ENCODE measurements around the gene KIF21A.
"Not testable (repeated sequence)": the region's sequence is repeated elsewhere in the genome, so short reads cannot be mapped to it uniquely, and the experiment has no call there.

Gene KIF21A

DNA sequence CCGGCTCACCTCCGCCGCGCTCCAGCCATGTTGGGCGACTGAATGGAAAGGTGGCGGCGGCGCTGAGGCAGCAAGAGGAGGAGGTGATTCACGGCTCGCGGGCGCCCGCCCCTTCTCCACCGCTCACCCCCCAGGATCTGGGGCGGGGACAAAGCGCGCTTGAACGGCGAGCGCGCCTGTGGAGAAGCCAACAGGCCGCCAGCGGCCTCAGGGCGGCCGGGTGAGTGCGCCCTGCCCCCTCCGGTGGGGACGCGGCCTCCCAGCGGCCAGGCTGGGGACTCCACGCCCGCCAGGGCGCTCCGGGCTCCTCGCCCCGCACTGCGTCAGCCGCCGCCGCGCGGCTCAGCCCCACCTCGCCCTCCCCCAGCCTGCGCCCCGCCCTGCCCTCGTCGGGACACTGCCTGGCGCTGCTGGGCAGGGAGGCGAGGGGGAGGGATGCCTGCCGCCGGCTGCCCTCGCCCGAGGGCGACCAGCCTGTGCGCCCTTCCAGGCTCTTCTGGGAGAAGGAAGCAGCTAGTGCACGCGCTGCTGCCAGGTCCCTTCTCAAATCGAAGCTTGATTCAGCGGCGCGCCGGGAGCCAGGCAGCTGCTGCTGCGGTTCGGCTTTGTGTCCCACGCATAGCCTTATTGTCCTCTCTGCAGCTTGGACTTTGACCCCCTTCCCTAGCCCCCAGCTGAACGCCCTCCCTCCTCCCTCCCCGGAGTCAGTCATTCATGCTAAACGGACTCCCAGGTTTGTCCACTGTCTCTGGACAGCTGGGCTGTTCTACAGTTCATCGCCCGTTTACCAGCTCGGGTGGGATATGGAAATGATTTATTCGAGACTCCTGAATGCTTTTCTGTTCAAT lies at the start of gene KIF21A:
TSS of gene KIF21A (minus strand) at position 40 of the 848 bp plus-strand sequence. CDS start 150 bp downstream, outside the sequence.
- no peak for DNase-seq

- DNase-seq, result no peak
Observed at GRCh38 chr12:39490500-39491282, 47.8 kb upstream of the KIF21A start.

DNA sequence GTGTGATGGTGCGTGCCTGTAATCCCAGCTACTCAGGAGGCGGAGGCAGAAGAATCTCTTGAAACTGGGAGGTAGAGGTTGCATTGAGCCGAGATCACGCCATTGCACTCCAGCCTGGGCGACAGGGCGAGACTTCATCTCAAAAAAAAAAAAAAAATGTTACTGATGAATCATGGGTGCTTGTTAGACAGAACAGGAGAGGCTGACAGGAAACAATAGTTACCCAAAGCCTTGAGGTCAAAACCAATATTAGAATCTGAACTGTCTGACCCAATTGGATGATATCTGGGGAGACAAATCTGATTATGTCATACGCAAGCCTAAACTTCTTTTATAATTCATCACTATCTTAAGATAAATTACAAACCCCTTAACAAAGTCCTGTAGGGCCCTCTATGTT lies 40.7 kb upstream of the KIF21A start:
- no peak for DNase-seq

DNA sequence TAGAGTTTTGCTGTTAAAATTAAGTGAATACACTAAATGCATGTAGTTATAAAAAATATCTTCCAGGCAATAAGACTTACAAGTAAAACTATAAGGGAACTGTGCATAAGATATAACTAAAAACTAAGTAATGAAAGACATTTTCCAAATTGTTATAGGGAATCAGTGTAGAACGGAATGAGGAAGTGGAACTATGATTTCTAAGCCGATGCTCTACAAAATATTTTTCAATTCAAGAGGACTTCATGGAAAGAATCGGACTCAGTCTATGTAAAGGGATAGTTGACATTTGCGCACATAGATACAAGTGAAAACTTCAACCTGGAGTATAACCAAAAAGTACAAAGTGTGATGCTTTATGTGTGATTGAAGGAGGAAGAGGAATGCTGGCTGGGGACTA lies 40.1 kb upstream of the KIF21A start:
- no peak for DNase-seq

DNA sequence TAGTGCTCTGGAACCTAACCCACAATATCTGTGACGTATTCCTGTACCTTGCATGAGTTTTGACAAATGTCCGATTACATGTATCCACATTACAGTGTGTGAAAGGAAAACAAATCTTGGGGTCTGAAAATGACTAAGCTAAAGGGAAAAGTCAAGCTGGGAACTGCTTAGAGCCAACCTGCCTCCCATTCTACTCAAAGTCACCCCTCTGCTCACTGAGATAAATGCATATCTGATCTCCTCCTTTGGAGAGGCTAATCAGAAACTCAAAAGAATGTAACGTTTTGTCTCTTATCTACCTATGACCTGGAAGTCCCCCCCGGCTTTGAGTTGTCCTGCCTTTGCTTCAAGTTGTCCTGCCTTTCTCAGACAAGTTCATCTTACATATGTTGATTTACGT lies 34.0 kb upstream of the KIF21A start:
- no peak for DNase-seq

DNA sequence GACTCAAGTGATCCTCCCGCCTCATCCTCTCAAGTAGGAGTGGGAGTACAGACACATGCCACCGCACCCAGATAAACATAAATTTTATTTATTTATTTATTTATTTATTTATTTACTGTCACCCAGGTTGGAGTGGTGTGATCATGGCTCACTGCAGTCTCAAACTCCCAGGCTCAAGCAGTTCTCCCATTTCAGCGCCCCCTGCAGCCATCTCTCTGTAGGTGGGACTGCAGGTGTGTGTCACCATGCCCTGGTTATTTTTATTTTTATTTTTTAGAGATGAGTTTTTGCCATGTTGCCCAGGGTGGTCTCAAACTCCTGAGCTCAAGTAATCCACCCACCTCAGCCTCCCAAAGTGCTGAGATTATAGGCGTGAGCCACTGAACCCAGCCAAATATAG lies 33.2 kb upstream of the KIF21A start:
- no peak for DNase-seq

GRCh38 chr12:39475136-39475535 lies 32.2 kb upstream of the KIF21A start:
- not testable (repeated sequence) for DNase-seq

DNA sequence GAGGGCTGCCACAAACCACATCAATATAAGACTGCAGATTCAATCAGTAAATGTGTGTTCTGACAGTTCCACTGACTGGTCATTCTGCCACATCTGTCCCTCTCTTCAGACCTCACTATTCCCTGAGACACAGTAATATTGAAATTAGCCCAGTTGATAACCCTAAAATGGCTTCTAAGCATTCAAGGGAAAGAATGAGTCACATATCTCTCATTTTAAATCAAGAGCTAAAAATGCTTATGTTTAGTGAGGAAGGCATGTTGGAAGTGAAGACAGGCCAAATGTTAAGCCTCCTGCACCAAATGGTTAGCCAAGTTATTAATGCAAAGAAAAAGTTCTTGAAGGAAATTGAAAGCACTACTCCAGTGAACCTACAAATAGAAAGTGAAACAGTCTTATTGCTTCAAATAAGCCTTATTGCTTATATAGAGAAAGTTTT lies 24.5 kb upstream of the KIF21A start:
- no peak for DNase-seq

DNA sequence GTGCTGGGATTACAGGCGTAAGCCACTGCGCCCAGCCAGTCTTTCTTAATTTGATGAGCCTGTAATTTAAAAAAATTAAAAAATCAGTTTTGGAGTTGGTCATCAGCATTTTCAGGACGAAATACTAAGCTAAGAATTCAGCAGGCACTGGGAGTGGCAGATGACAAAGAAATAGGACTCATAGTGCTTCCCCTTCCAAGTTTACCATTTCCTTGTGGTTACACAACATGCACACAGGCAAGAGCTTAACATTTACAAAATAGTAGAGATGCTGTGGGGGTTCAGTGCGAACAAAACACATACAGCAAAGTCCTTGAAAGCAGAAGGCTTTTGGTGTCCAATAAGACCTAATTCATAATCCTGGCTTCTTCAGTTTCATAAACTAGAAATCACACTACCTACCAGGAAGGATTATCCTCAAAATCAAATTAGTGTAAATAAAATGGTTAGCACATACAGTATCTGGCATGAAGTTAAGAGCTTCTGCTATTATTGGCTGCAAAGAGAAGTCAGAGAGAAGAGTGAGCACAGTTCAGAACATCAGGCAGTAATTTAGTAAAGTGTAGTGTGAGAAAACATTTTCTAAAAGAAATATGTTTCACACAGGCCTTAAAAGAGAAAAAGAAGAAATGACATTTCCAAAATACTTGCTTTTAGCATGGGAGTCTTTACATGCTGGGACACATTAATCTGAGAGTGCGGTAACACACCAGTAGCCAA lies 22.2 kb upstream of the KIF21A start:
- no peak for DNase-seq

- no peak for DNase-seq
Observed at GRCh38 chr12:39461059-39461458, 18.1 kb upstream of the KIF21A start.

- DNase-seq, result no peak
Observed at GRCh38 chr12:39459027-39459434, 16.1 kb upstream of the KIF21A start.

GRCh38 chr12:39451977-39452376 lies 9.1 kb upstream of the KIF21A start:
- no peak for DNase-seq

DNA sequence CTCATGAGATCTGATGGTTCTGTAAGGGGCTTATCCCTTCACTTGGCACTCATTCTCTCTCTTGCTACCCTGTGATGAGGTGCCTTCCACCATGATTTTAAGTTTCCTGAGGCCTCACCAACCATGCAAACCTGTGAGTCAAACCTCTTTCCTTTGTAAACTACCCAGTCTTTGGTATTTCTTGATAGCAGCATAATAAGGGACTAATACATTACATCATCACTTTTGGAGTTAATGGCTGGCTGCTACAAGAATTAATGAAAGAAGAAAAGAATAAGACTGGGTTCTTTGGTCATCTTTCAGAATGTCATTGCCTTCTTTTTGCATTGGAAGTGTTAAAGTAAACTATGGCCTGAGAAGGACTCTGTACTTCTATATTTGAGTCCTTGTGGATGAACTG lies 5.1 kb upstream of the KIF21A start:
- DNase-seq, result no peak

DNA sequence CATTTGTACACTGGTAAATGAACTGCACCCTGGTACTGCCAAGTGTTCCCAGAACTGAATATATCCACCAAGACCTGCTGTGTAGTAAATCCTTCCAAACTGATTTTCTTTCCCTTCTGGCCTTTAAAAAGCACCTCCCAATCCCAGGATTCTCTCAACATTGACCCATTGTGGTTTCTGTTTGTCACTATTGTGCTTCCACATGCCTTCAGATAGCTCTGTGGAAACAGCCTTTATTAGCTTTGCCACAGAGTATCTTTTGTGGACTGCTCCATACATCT lies 949 bp upstream of the KIF21A start:
- no peak for DNase-seq

DNA sequence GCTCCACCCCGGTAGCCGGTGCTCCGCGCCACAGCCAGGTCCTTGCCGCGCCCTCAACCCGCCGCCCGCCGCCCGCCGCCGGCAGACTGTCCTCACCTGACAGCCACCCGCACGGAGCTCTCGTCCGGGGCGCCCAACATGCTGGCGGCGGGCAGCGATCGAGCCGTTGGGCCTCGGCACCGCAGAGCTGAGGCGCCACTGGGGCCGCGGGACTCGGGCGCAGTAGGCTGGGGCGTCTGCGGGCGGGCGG lies 164 bp downstream of the KIF21A start:
- no peak for DNase-seq

DNA sequence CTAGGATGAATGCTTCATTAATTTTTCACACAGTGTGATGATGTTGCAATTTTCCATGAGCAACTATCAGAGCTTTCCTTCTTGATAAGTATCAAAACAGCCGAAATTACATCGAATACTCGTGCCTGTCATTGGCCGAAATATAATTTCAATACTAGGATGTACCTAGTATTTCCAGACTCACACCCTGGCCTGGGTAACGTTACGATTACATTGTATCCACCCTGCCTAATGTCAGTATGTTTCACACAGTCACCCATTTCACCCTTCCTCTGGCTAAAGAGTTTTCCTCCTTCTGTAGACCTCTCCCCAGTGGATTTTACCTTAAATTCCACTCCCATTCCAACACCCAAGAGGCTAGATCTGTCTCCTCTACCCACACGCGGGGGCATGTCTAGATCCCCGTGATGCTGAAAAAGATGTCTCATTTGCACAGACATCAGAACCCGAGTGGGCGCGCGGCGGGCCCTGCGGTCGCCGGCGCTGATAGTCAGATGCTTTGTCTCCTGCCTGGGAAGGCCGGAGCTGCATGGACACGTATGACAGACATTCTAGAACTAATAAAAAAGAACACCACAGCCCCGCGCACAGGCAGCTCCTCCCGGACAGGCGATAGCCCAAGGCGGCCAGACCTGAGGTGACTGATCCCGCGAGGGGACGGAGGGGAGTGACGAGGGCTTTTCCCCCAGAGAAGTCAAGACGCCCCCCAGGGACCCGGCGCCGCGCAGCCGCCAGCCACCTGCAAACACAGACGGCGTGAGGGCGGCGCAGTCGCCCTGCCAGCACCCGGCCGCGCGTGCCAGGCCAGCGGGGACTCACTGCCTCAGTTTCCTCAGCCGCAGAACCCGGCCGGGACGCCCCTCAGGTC lies 723 bp downstream of the KIF21A start:
- DNase-seq, result no peak

DNA sequence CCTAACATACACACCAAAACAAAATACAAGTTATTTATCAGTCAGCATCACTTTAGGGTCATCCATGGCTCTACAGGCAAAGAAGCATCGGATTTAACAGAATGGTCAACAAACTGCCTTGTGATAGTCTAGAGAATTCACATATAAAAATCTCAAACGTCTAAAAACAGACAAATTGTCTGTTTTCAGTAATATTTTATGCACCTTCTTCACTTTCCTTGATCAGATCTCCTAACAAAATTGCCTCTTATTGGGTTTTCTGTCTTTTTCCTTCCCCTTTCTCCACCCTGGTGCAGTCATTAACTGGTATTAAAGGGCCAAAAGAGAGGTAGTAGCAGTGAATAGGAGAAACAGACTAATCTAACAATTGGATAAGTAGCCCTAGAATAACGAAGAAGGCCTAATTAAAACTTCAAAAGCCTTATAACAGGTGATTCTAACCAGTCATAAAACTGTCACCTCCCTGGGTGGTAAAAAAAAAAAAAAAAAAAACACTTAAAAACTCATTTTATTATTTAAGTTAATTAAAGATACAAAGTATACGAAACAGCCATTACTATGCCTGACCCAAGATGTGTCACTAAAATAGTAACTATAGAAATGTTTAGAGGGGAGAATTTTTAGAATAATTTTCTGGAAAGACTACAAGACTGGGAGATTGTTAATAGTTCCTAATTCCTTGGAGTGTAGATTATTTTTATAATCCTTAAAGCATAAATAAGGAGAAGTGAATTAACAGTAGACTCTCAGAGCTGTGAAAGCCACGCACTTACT lies 1.5 kb downstream of the KIF21A start:
- DNase-seq, result no peak

GRCh38 chr12:39440781-39441180 lies 2.1 kb downstream of the KIF21A start:
- DNase-seq, result no peak

DNA sequence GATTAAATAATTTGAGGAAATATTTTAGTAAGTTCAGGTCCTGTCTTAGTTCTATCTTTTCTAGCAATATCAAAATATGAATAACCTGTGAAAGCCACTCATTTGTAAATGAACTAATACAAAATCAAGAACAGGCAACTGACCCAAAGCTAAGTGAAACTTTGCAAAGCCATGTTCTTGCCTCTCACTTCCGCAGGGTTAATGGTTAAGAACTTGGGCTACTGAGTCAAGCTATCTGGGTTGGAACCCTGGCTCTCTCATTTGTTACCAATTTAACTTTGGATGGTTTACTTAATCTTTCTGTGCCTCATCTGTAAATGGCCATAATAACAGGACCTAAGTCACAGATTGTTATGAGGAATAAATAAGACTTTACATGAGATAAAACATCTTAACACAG lies 2.8 kb downstream of the KIF21A start:
- DNase-seq, result no peak

- no peak for DNase-seq
Observed at GRCh38 chr12:39435531-39435930, 7.4 kb downstream of the KIF21A start.

DNA sequence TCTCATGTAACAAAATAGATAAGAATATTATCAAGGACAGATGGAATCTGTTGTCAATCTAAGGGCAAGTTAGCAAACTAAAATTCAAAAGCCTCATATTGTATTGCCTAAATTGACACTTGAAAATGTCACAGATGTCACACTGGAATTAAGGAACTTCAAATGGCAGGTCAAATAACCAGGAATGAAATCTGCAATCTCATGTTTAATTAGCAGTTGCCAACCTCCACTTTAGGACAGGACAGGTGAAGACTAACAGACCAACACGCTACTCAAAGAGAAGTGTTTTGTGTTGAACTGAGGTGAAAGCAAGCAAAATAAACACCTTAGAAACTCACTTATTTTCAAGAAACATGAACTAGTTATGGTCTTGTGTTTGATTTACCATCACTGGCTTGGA lies 11.1 kb downstream of the KIF21A start:
- no peak for DNase-seq

All from AML-193 (cell line).